NT2/D1 (cell line): ENCODE data around the gene PLEKHB2.
"Not testable (repeated sequence)": the region's sequence is repeated elsewhere in the genome, so short reads cannot be mapped to it uniquely, and the experiment has no call there.

Experiments
- SUZ12 ChIP-seq: IDR thresholded peaks from 2 replicates; pipeline ENCODE4 v1.6.1; 2011; ENCODE audit not compliant: insufficient read length, insufficient read depth; ENCODE audit errors: extremely low read depth
- YY1 ChIP-seq: IDR thresholded peaks from 2 replicates; pipeline ENCODE4 v1.6.1; 2011; ENCODE audit not compliant: insufficient read length, insufficient read depth
- ZNF274 ChIP-seq: IDR thresholded peaks from 2 replicates; pipeline ENCODE4 v1.6.1; 2011; ENCODE audit warnings: mild to moderate bottlenecking, low read depth, low read length

DNA sequence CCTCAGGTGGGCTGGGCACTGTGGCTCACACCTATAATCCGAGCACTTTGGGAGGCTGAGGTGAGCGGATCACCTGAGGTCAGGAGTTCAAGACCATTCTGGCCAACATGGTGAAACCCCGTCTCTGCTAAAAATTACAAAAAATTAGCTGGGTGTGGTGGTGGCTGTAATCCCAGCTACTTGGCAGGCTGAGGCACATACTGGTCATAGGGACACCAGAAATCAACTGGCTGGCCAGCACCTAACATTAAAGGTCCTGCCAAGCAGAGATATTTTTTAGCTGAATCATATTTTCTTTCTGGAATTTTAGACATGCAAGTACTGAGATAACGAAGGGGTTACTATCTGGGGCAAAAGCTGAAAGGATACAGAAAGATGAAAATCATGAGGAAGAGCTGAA lies 76.3 kb downstream of the PLEKHB2 start:
- not testable (repeated sequence) for TF ChIP-seq SUZ12, YY1, ZNF274
